ENCODE results near the gene ZNF778.

- no peak for TF ChIP-seq CTCF (IDR thresholded peaks at IDR 0.05)
- no peak for TF ChIP-seq EP300 (IDR thresholded peaks at IDR 0.05)
- no peak for TF ChIP-seq POLR2A (IDR thresholded peaks at IDR 0.05; ENCODE audit: low read depth)
Observed at GRCh38 chr16:89191901-89192185, 25.7 kb upstream of the ZNF778 start.

Data from esophagus muscularis mucosa (tissue), 4 donors.